OCI-LY1 (cell line): Measurements from ENCODE around the gene OGFOD3.

Experiments used
- H2AFZ ChIP-seq: fragments of 200-600 bp; sonication (generic), shearing (Covaris generic); 2 replicates; pipeline ENCODE4 v1.6.0; 2014; ENCODE audit warnings: antibody characterized with exemption, mild to moderate bottlenecking, low read length
- H3F3A ChIP-seq: fragments of 200-600 bp; sonication (generic), shearing (Covaris generic); 2 replicates; pipeline ENCODE4 v1.6.0; 2014; ENCODE audit warnings: mild to moderate bottlenecking, antibody characterized with exemption, low read length, moderate library complexity; ENCODE audit not compliant: insufficient read depth
- H3K27ac ChIP-seq: fragments of 200-600 bp; sonication (generic); 2 replicates; pipeline ENCODE4 v1.5.1; 2014; ENCODE audit warnings: low read length, mixed run types, mild to moderate bottlenecking, low read depth; ENCODE audit not compliant: poor library complexity, severe bottlenecking
- H3K27me3 ChIP-seq: fragments of 200-600 bp; sonication (generic); 2 replicates; pipeline ENCODE4 v1.6.0; 2014; ENCODE audit warnings: antibody characterized with exemption, mild to moderate bottlenecking, low read length, moderate library complexity; ENCODE audit not compliant: insufficient read depth
- H3K36me3 ChIP-seq: fragments of 200-600 bp; sonication (generic); 2 replicates; pipeline ENCODE4 v1.6.1; 2014; ENCODE audit warnings: mild to moderate bottlenecking, antibody characterized with exemption, low read length, moderate library complexity, mixed read lengths; ENCODE audit not compliant: insufficient read depth
- H3K4me1 ChIP-seq: fragments of 200-600 bp; sonication (generic); 2 replicates; pipeline ENCODE4 v1.5.1; 2014; ENCODE audit warnings: mild to moderate bottlenecking, low read length, moderate library complexity; ENCODE audit not compliant: insufficient read depth, severe bottlenecking
- H3K4me2 ChIP-seq: fragments of 200-600 bp; sonication (generic), shearing (Covaris generic); 2 replicates; pipeline ENCODE4 v1.6.1; 2014; ENCODE audit warnings: low read length
- H3K4me3 ChIP-seq: fragments of 200-600 bp; sonication (generic); 2 replicates; pipeline ENCODE4 v1.5.1; 2014; ENCODE audit warnings: low read length, low read depth, mild to moderate bottlenecking, mixed read lengths; ENCODE audit not compliant: poor library complexity, severe bottlenecking
- H3K79me2 ChIP-seq: fragments of 200-600 bp; shearing (Covaris generic); 2 replicates; pipeline ENCODE4 v1.6.1; 2016; ENCODE audit warnings: mixed run types, low read length, mixed read lengths; ENCODE audit not compliant: insufficient read depth
- H3K9ac ChIP-seq: fragments of 200-600 bp; sonication (generic), shearing (Covaris generic); 2 replicates; pipeline ENCODE4 v1.6.1; 2014; ENCODE audit warnings: mild to moderate bottlenecking, low read length, mixed read lengths
- H3K9me2 ChIP-seq: fragments of 200-600 bp; sonication (generic), shearing (Covaris generic); 2 replicates; pipeline ENCODE4 v1.6.1; 2014; ENCODE audit warnings: low read depth, mild to moderate bottlenecking, low read length, mixed read lengths
- H3K9me3 ChIP-seq: fragments of 200-600 bp; shearing (Covaris generic); 2 replicates; pipeline ENCODE4 v1.6.1; 2014; ENCODE audit warnings: low read length, mixed read lengths
- H4K20me1 ChIP-seq: fragments of 200-600 bp; sonication (generic), shearing (Covaris generic); 2 replicates; pipeline ENCODE4 v1.6.0; 2016; ENCODE audit warnings: mild to moderate bottlenecking, low read length; ENCODE audit not compliant: insufficient read depth
- CTCF ChIP-seq: fragments of 200-600 bp; sonication (generic), shearing (Covaris generic); IDR thresholded peaks from 2 replicates; pipeline ENCODE4 v1.5.1; 2017; ENCODE audit warnings: mild to moderate bottlenecking, antibody characterized with exemption, low read length, moderate library complexity, mixed read lengths
- EZH2 ChIP-seq: fragments of 200-600 bp; sonication (generic), shearing (Covaris generic); IDR thresholded peaks from 2 replicates; pipeline ENCODE4 v1.8.0; 2017; ENCODE audit warnings: borderline replicate concordance, mixed run types, mild to moderate bottlenecking, antibody characterized with exemption, low read length, moderate library complexity, mixed read lengths

The OGFOD3 gene

GRCh38 chr17:82440469-82440981, 22.1 kb upstream of the OGFOD3 start:
- H3K27ac ChIP-seq, result peak overlapping the region; percentile 82
- H2AFZ ChIP-seq, result no peak overlapping the region
- no peaks in the 10 kb centered on the region for H3K79me2 ChIP-seq
- peak overlapping the region; percentile 43 for H3K4me2 ChIP-seq
- H3K4me3 ChIP-seq, result no peak overlapping the region
- H3F3A ChIP-seq, result peaks cover 9% of the 10 kb centered on the region; the same call in 1 of the 2 replicates
- H3K4me1 ChIP-seq, result peaks cover 39% of the 10 kb centered on the region
- H4K20me1 ChIP-seq, result no peaks in the 10 kb centered on the region
- H3K9ac ChIP-seq, result peak overlapping the region; percentile 19; the same call in 1 of the 2 replicates
- no peaks in the 10 kb centered on the region for H3K9me3 ChIP-seq
- H3K36me3 ChIP-seq, result peaks cover 55% of the 10 kb centered on the region
- H3K27me3 ChIP-seq, result no peaks in the 10 kb centered on the region
- no peaks in the 10 kb centered on the region for H3K9me2 ChIP-seq
- TF ChIP-seq EZH2 (no peak), CTCF (no peak)

DNA sequence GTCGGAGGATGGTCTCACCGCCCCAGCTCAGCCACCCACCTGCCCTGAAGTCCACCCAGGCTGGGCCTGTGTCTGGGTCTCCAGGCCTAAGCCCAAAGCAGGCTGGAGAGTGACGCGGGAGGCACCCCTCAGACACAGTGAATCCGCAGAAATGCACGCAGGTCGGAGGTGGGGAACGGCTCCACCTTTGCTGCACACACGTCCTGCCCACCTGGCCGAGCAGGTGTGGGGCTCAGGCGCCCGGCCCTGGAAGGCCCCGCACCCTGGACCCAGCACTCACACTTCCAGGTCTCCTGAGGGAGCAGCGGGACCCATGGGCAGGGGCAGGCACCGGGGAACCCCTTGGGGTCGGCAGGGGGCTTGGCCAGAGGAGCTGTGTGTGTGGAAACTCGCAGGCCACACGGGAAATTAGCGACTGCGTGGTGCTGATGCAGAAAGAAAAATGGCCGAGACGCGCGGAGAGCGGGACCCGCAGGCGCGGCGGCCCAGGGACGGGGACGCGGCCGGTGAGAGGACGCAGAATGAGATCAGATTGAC, 21.5 kb upstream of the OGFOD3 start:
- Histone ChIP-seq H3K4me3 (no peak overlapping the region), H3K27me3 (no peaks in the 10 kb centered on the region), H3K9ac (no peak overlapping the region; the same call in 1 of the 2 replicates), H3K36me3 (peaks cover 49% of the 10 kb centered on the region), H3K9me2 (no peaks in the 10 kb centered on the region), H4K20me1 (no peaks in the 10 kb centered on the region), H3F3A (peaks cover 9% of the 10 kb centered on the region; the same call in 1 of the 2 replicates), H3K79me2 (no peaks in the 10 kb centered on the region), H3K9me3 (no peaks in the 10 kb centered on the region), H3K27ac (peak overlapping the region; percentile 82), H3K4me2 (peak overlapping the region; percentile 43; the same call in 1 of the 2 replicates), H3K4me1 (peaks cover 34% of the 10 kb centered on the region), H2AFZ (no peak overlapping the region)
- TF ChIP-seq CTCF, result no peak
- TF ChIP-seq EZH2, result no peak

DNA sequence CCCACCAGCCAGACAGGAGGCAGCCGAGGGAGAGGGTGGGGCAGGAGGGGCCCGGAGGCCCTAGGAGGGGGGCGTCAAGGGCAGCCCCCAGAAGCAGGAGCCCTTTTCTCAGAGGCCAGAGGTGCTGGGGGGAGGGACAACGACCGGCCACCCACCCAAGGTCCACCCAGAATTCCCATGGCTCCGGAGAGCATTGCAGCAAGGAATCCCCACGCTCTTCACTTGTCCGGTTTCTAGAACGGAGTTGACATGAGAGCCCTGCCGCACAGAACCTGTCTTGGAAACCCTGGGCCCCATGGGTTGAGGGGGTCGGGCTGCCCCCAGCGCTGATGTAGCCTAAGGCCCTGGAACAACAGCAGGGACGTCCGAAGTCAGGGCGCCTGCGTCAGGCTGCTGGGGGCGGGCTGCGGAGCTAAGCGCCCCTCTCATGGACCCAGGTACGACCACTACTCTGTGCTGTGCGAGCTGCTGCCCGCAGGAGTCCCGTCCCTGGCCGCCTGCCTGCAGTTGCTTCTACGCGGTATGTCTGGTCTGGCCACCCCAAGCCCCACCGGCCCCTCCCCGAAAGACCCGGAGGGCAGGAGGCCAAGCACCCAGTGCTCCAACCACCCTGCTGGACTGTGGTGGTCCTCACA, 20.9 kb upstream of the OGFOD3 start:
- H3K27ac ChIP-seq, result no peak overlapping the region
- H3K9me3 ChIP-seq, result no peaks in the 10 kb centered on the region
- peaks cover 43% of the 10 kb centered on the region for H3K36me3 ChIP-seq
- no peak overlapping the region for H2AFZ ChIP-seq
- no peak overlapping the region for H3K9ac ChIP-seq
- H3K4me1 ChIP-seq, result peaks cover 40% of the 10 kb centered on the region
- no peaks in the 10 kb centered on the region for H3K27me3 ChIP-seq
- no peak overlapping the region for H3K4me2 ChIP-seq
- H3K4me3 ChIP-seq, result no peak overlapping the region
- no peaks in the 10 kb centered on the region for H3K9me2 ChIP-seq
- peaks cover 9% of the 10 kb centered on the region; the same call in 1 of the 2 replicates for H3F3A ChIP-seq
- H4K20me1 ChIP-seq, result no peaks in the 10 kb centered on the region
- TF ChIP-seq EZH2 (no peak), CTCF (no peak)
- H3K79me2 ChIP-seq, result no peaks in the 10 kb centered on the region
